Measurements from ENCODE around the gene OTOP3. TPM values are rescaled to one million over a fixed set of nuclear protein-coding genes. Genes with fewer than 3 reads are reported as not detected.

OTOP3 gene
- total RNA-seq, 3 donors from 2014 or later (not counting 1 experiment from before 2014, with no cell fraction given): not detected

DNA sequence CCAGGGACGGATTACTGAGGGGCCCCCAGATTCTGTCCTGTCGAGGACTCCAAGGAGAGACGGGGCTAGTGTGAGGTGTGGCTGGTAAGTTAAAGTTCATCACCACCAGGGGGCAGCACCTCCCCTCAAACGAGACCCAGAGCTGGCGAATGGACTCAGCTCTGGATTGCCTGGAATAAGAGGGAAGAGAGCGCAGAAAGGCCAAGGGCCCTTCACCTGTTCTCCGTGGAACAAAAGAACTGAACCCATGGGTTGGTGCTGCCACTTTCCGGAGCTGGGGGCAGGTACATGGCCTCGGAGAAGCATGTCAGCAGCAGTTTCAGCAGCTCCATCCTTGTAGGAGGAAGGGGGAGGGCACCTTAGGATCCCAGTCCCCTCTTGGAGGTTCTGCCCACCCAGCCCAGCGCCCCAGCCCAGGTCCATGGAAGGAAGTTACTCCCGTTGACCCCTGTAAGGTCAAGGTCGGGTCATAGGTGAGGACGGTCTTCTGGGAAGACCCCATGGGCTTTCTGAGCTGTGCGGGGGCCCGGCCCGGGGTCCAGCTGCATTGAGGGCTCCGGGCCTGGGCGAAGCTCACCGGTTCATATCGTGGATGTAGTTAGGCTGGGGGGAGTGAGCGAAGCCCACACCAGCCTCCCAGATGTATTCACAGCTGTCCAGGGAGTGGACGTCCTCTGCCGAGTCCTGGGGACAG lies 26.1 kb downstream of the OTOP3 start:
- Mint-ChIP-seq H3K4me1 (peaks cover 0 to 4% of the 10 kb centered on the region in 2 donors), H3K27ac (no peak overlapping the region), H3K4me3 (no peak overlapping the region), H3K27me3 (ENCODE audit: low read depth in 2 of 2) (peaks cover 6 to 7% of the 10 kb centered on the region in 2 donors), H3K36me3 (no peaks in the 10 kb centered on the region), H3K9me3 (no peaks in the 10 kb centered on the region)
- 49% methylated on average over 23 of the region's 23 CpGs for WGBS (ENCODE audit: insufficient coverage)
- ATAC-seq (peak; percentile 75 to 80 (median 76)), DNase-seq (peak; percentile 76 to 92)
- Histone ChIP-seq H3K9me3 (ENCODE audit: control insufficient read depth, insufficient read depth, low read length) (no peaks in the 10 kb centered on the region), H3K27me3 (ENCODE audit: control insufficient read depth, insufficient read depth, low read length) (no peaks in the 10 kb centered on the region), H3K36me3 (ENCODE audit: control insufficient read depth, insufficient read depth, low read length) (no peaks in the 10 kb centered on the region), H3K27ac (ENCODE audit: low read length) (no peak overlapping the region), H3K4me1 (ENCODE audit: control insufficient read depth, insufficient read depth, low read length) (peaks cover 8% of the 10 kb centered on the region), H3K4me3 (ENCODE audit: low read length) (no peak overlapping the region)
- intact Hi-C loops (cut with micrococcal nuclease): loop anchor here (1.0 to 2.0 kb wide), 3 partner anchors 51 to 450 kb away; partner anchors contain the start of gene MRPL58
- TF ChIP-seq, protein P1, sequence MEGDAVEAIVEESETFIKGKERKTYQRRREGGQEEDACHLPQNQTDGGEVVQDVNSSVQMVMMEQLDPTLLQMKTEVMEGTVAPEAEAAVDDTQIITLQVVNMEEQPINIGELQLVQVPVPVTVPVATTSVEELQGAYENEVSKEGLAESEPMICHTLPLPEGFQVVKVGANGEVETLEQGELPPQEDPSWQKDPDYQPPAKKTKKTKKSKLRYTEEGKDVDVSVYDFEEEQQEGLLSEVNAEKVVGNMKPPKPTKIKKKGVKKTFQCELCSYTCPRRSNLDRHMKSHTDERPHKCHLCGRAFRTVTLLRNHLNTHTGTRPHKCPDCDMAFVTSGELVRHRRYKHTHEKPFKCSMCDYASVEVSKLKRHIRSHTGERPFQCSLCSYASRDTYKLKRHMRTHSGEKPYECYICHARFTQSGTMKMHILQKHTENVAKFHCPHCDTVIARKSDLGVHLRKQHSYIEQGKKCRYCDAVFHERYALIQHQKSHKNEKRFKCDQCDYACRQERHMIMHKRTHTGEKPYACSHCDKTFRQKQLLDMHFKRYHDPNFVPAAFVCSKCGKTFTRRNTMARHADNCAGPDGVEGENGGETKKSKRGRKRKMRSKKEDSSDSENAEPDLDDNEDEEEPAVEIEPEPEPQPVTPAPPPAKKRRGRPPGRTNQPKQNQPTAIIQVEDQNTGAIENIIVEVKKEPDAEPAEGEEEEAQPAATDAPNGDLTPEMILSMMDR (IDR thresholded peaks at IDR 0.05): peak; percentile 89

DNA sequence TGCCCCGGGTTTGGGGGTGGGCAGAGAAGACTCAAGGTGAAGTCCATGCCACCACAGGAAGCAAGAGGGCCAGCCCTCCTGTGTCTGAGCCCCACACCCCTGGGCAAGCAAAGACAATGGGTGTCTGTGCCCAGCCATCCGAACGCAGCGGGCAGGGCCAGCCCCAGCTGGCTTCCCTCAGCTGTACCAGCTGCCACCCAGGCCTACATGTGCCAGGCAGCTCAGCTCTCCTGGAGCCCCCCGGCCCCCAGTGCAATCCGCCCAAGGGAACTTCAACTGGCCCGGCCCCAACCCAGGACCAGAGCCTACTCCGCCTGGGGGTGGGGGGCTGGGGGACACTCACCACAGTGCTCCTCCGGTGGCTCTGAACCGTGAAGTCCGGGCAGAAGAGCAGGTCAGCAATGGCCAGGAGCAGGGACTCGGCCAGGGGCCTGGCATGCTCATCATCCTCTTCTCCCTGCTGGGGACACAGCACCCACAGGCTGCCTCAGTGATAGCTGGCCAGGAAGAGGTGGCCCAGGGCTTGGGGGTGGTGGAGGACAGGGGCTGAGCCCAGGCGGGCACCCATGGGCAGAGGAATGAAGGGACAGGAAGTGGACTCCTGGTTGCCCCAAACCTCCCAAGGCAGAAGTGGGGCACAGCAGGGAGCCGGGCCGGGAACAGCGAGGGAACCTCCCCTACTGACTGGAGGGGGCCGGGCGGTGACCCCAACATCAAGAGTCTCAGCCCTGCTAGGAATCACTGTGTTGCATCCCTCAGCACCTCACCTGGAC lies 27.1 kb downstream of the OTOP3 start:
- Mint-ChIP-seq H3K4me3 (no peak overlapping the region), H3K9me3 (no peaks in the 10 kb centered on the region), H3K27me3 (ENCODE audit: low read depth in 2 of 2) (peaks cover 6 to 7% of the 10 kb centered on the region in 2 donors), H3K4me1 (peaks cover 0 to 4% of the 10 kb centered on the region in 2 donors), H3K36me3 (no peaks in the 10 kb centered on the region), H3K27ac (no peak overlapping the region)
- WGBS (ENCODE audit: insufficient coverage): 82% methylated on average over 18 of the region's 18 CpGs
- intact Hi-C loops (cut with micrococcal nuclease): no loop called here
- no peak overlapping the region for H3K27ac ChIP-seq (ENCODE audit: low read length)
- DNase-seq (no peak), ATAC-seq (no peak)
- TF ChIP-seq, protein P1 (IDR thresholded peaks at IDR 0.05): no peak
- no peak overlapping the region for H3K4me3 ChIP-seq (ENCODE audit: low read length)
- H3K36me3 ChIP-seq (ENCODE audit: control insufficient read depth, insufficient read depth, low read length): no peaks in the 10 kb centered on the region
- H3K27me3 ChIP-seq (ENCODE audit: control insufficient read depth, insufficient read depth, low read length): no peaks in the 10 kb centered on the region
- H3K4me1 ChIP-seq (ENCODE audit: control insufficient read depth, insufficient read depth, low read length): peaks cover 8% of the 10 kb centered on the region
- no peaks in the 10 kb centered on the region for H3K9me3 ChIP-seq (ENCODE audit: control insufficient read depth, insufficient read depth, low read length)

DNA sequence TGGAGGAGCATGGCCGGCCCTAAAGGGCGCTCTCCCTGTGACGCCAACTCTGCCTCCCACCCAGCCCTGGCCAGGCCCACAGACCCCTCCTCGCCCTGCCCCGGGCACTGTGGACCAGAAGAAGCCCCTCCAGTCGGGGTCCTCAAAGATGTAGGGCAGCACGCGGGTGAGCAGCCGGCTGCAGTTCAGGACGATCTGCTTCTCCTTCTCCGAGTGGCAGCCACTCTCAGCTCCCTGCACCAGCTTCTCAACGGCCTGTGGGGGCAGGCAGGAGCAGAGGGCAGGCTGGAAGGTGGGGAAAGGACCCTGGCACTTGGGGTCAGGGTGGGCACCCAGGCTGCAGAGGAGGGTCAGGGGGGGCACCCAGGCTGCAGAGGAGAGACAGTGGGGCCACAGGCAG lies 28.0 kb downstream of the OTOP3 start:
- H3K27me3 Mint-ChIP-seq (ENCODE audit: low read depth in 2 of 2): peaks cover 6 to 7% of the 10 kb centered on the region in 2 donors
- no peaks in the 10 kb centered on the region for H3K36me3 Mint-ChIP-seq
- H3K9me3 Mint-ChIP-seq: no peaks in the 10 kb centered on the region

More for the DNA sequence above, 28.0 kb downstream of the OTOP3 start:
- 77% methylated on average over 12 of the region's 12 CpGs for WGBS (ENCODE audit: insufficient coverage)
- no peak overlapping the region for H3K27ac ChIP-seq (ENCODE audit: low read length)
- intact Hi-C loops (cut with micrococcal nuclease): no loop called here
- H3K4me3 ChIP-seq (ENCODE audit: low read length): no peak overlapping the region
- no peak overlapping the region for H3K27ac Mint-ChIP-seq
- no peaks in the 10 kb centered on the region for H3K36me3 ChIP-seq (ENCODE audit: control insufficient read depth, insufficient read depth, low read length)
- TF ChIP-seq, protein P1 (IDR thresholded peaks at IDR 0.05): no peak
- H3K9me3 ChIP-seq (ENCODE audit: control insufficient read depth, insufficient read depth, low read length): no peaks in the 10 kb centered on the region
- DNase-seq: no peak
- peaks cover 5% of the 10 kb centered on the region for H3K4me1 ChIP-seq (ENCODE audit: control insufficient read depth, insufficient read depth, low read length)
- peaks cover 0 to 4% of the 10 kb centered on the region in 2 donors for H3K4me1 Mint-ChIP-seq
- no peak overlapping the region for H3K4me3 Mint-ChIP-seq
- no peaks in the 10 kb centered on the region for H3K27me3 ChIP-seq (ENCODE audit: control insufficient read depth, insufficient read depth, low read length)
- no peak for ATAC-seq
